ENCODE results near the gene ERMP1. TPM values are rescaled to one million over a fixed set of nuclear protein-coding genes. Genes with fewer than 3 reads are reported as not detected.
"Not testable (repeated sequence)": the region's sequence is repeated elsewhere in the genome, so short reads cannot be mapped to it uniquely, and the experiment has no call there.

ERMP1 gene
- total RNA-seq, 2 experiments from 2014 or later = 35.1 to 39.1 TPM

GRCh38 chr9:5787220-5787619, 45.7 kb downstream of the ERMP1 start:
- no peak overlapping the region for H3K27ac Mint-ChIP-seq

GRCh38 chr9:5786370-5787127, 46.4 kb downstream of the ERMP1 start:
- no peak for DNase-seq
- POLR2A ChIA-PET = interaction anchor here (0.6 to 1.0 kb wide), 2 partner anchors 17 to 56 kb away, joined by 3 read pairs; no protein-coding TSS in a partner anchor
- Mint-ChIP-seq H3K9me3 (peaks cover 18% of the 10 kb centered on the region), H3K27me3 (no peaks in the 10 kb centered on the region), H3K27ac (no peak overlapping the region), H3K4me1 (peaks cover 5% of the 10 kb centered on the region), H3K4me3 (no peak overlapping the region), H3K36me3 (ENCODE audit: low read depth) (peaks cover 96% of the 10 kb centered on the region)
- CTCF ChIA-PET = no interaction called here

More at GRCh38 chr9:5787220-5787619, 45.7 kb downstream of the ERMP1 start:
- POLR2A ChIA-PET = no interaction called here
- Mint-ChIP-seq H3K9me3 (peaks cover 13% of the 10 kb centered on the region), H3K36me3 (ENCODE audit: low read depth) (peaks cover 96% of the 10 kb centered on the region), H3K4me3 (no peak overlapping the region), H3K27me3 (no peaks in the 10 kb centered on the region), H3K4me1 (peaks cover 7% of the 10 kb centered on the region)
- no peak for DNase-seq
- CTCF ChIA-PET = no interaction called here

GRCh38 chr9:5784526-5785315, 48.2 kb downstream of the ERMP1 start:
- H3K9me3 Mint-ChIP-seq = peaks cover 32% of the 10 kb centered on the region
- ChIA-PET CTCF (no interaction called here), POLR2A (no interaction called here)
- no peaks in the 10 kb centered on the region for H3K4me1 Mint-ChIP-seq
- peaks cover 98% of the 10 kb centered on the region for H3K36me3 Mint-ChIP-seq (ENCODE audit: low read depth)
- H3K27me3 Mint-ChIP-seq = no peaks in the 10 kb centered on the region
- H3K27ac Mint-ChIP-seq = no peak overlapping the region
- no peak overlapping the region for H3K4me3 Mint-ChIP-seq
- DNase-seq = no peak

- H3K9me3 Mint-ChIP-seq = peaks cover 34% of the 10 kb centered on the region
- no peak overlapping the region for H3K4me3 Mint-ChIP-seq
- peaks cover 98% of the 10 kb centered on the region for H3K36me3 Mint-ChIP-seq (ENCODE audit: low read depth)
- H3K27ac Mint-ChIP-seq = no peak overlapping the region
- no peaks in the 10 kb centered on the region for H3K27me3 Mint-ChIP-seq
- H3K4me1 Mint-ChIP-seq = no peaks in the 10 kb centered on the region
- DNase-seq = no peak
- ChIA-PET POLR2A (no interaction called here), CTCF (no interaction called here)
Observed at GRCh38 chr9:5783982-5784381, 48.9 kb downstream of the ERMP1 start.

- H3K4me3 Mint-ChIP-seq, CTCF ChIA-PET, DNase-seq, H3K27ac Mint-ChIP-seq, H3K27me3 Mint-ChIP-seq, H3K4me1 Mint-ChIP-seq, POLR2A ChIA-PET: not testable (repeated sequence)
- peaks cover 38% of the 10 kb centered on the region for H3K9me3 Mint-ChIP-seq
- H3K36me3 Mint-ChIP-seq (ENCODE audit: low read depth) = peaks cover 98% of the 10 kb centered on the region
Observed at GRCh38 chr9:5783420-5783819, 49.5 kb downstream of the ERMP1 start.

- H3K27ac Mint-ChIP-seq, H3K4me1 Mint-ChIP-seq, CTCF ChIA-PET, DNase-seq, H3K27me3 Mint-ChIP-seq, H3K4me3 Mint-ChIP-seq: not testable (repeated sequence)
- peaks cover 39% of the 10 kb centered on the region for H3K9me3 Mint-ChIP-seq
- POLR2A ChIA-PET = interaction anchor here (1.0 kb wide), 1 partner anchor 15 kb away, joined by 3 read pairs; no protein-coding TSS in a partner anchor
- peaks cover 86% of the 10 kb centered on the region for H3K36me3 Mint-ChIP-seq (ENCODE audit: low read depth)
Observed at GRCh38 chr9:5779705-5780218, 53.2 kb downstream of the ERMP1 start.

GRCh38 chr9:5778805-5779204, 54.1 kb downstream of the ERMP1 start:
- peaks cover 84% of the 10 kb centered on the region for H3K36me3 Mint-ChIP-seq (ENCODE audit: low read depth)
- CTCF ChIA-PET = no interaction called here
- H3K27ac Mint-ChIP-seq = no peak overlapping the region
- DNase-seq = no peak
- H3K27me3 Mint-ChIP-seq = no peaks in the 10 kb centered on the region
- no peak overlapping the region for H3K4me3 Mint-ChIP-seq
- H3K4me1 Mint-ChIP-seq = no peaks in the 10 kb centered on the region
- POLR2A ChIA-PET = interaction anchor here (0.6 to 1.0 kb wide), 2 partner anchors 16 to 637 kb away, joined by 3 read pairs; no protein-coding TSS in a partner anchor
- H3K9me3 Mint-ChIP-seq = peaks cover 39% of the 10 kb centered on the region

GRCh38 chr9:5773324-5773999, 59.5 kb downstream of the ERMP1 start:
- peaks cover 2% of the 10 kb centered on the region for H3K9me3 Mint-ChIP-seq
- H3K4me3 Mint-ChIP-seq = no peak overlapping the region
- H3K27me3 Mint-ChIP-seq = no peaks in the 10 kb centered on the region
- POLR2A ChIA-PET = no interaction called here
- DNase-seq = no peak
- CTCF ChIA-PET = interaction anchor here (1.3 to 1.8 kb wide), 3 partner anchors 10 to 113 kb away, joined by 5 to 9 read pairs (median 6); partner anchors contain the start of gene ERMP1
- H3K27ac Mint-ChIP-seq = no peak overlapping the region
- H3K4me1 Mint-ChIP-seq = peaks cover 9% of the 10 kb centered on the region
- peaks cover 73% of the 10 kb centered on the region for H3K36me3 Mint-ChIP-seq (ENCODE audit: low read depth)

- Mint-ChIP-seq H3K27me3 (no peaks in the 10 kb centered on the region), H3K4me3 (peak overlapping the region; percentile 25)
- CTCF ChIA-PET = interaction anchor here (0.7 kb wide), 1 partner anchor 829 kb away, joined by 3 read pairs; no protein-coding TSS in a partner anchor
Observed at GRCh38 chr9:5767968-5768932, 64.7 kb downstream of the ERMP1 start.

GRCh38 chr9:5764130-5764868, 68.6 kb downstream of the ERMP1 start:
- Mint-ChIP-seq H3K27ac (peak overlapping the region; percentile 42), H3K36me3 (ENCODE audit: low read depth) (peaks cover 81% of the 10 kb centered on the region), H3K9me3 (no peaks in the 10 kb centered on the region), H3K27me3 (no peaks in the 10 kb centered on the region), H3K4me1 (peaks cover 31% of the 10 kb centered on the region), H3K4me3 (no peak overlapping the region)
- CTCF ChIA-PET = interaction anchor here (2.2 kb wide), 1 partner anchor 8 kb away, joined by 6 read pairs; no protein-coding TSS in a partner anchor
- DNase-seq = no peak
- POLR2A ChIA-PET = interaction anchor here (0.9 to 1.3 kb wide), 2 partner anchors 29 to 137 kb away, joined by 3 read pairs; no protein-coding TSS in a partner anchor

More at GRCh38 chr9:5767968-5768932, 64.7 kb downstream of the ERMP1 start:
- peaks cover 32% of the 10 kb centered on the region for H3K4me1 Mint-ChIP-seq
- peak overlapping the region; percentile 63 for H3K27ac Mint-ChIP-seq
- H3K36me3 Mint-ChIP-seq (ENCODE audit: low read depth) = peaks cover 78% of the 10 kb centered on the region
- POLR2A ChIA-PET = no interaction called here
- H3K9me3 Mint-ChIP-seq = no peaks in the 10 kb centered on the region
- DNase-seq = no peak

- H3K36me3 Mint-ChIP-seq (ENCODE audit: low read depth) = peaks cover 76% of the 10 kb centered on the region
Observed at GRCh38 chr9:5762421-5762820, 70.5 kb downstream of the ERMP1 start.

More at GRCh38 chr9:5762421-5762820, 70.5 kb downstream of the ERMP1 start:
- no peaks in the 10 kb centered on the region for H3K9me3 Mint-ChIP-seq
- DNase-seq = no peak
- peaks cover 19% of the 10 kb centered on the region for H3K4me1 Mint-ChIP-seq
- no peaks in the 10 kb centered on the region for H3K27me3 Mint-ChIP-seq
- no peak overlapping the region for H3K27ac Mint-ChIP-seq
- ChIA-PET POLR2A (no interaction called here), CTCF (interaction anchor here (2.2 kb wide), 1 partner anchor 10 kb away, joined by 6 read pairs; no protein-coding TSS in a partner anchor)
- no peak overlapping the region for H3K4me3 Mint-ChIP-seq

Data from activated CD4-positive, alpha-beta memory T cell treated with anti-CD3 and anti-CD28 coated beads, Interleukin-2, amount 10 ng/mL, durations not matched to agents 7 days and 5 days (primary cell).